GM23338 (cell line): ENCODE data around the gene GRPR. TPM values are rescaled to one million over a fixed set of nuclear protein-coding genes. Genes with fewer than 3 reads are reported as not detected.

Experiments used
- ATAC-seq: fragments of 200-7000 bp; cut with Tn5 transposase; 3 replicates; pipeline ENCODE4 v1.9.1; 2020
- DNase-seq: peaks from one replicate; pipeline ENCODE4 v3.0.0-alpha.2; 2015; ENCODE audit warnings: low spot score
- H2AFZ ChIP-seq: fragments of 200-600 bp; sonication (generic); 2 replicates; pipeline ENCODE4 v1.8.0; 2016; ENCODE audit warnings: antibody characterized with exemption, mild to moderate bottlenecking, moderate library complexity
- H3F3A ChIP-seq: fragments of 200-600 bp; sonication (generic); replicated peaks from 2 replicates; pipeline ENCODE4 v1.8.0; 2017; ENCODE audit warnings: antibody characterized with exemption, mixed run types, low read depth
- H3K27ac ChIP-seq: fragments of 200-600 bp; sonication (generic); 2 replicates; pipeline ENCODE4 v1.6.1; 2016; ENCODE audit warnings: low read depth
- H3K27me3 ChIP-seq: fragments of 200-600 bp; sonication (generic); 2 replicates; pipeline ENCODE4 v1.8.0; 2016; ENCODE audit warnings: mild to moderate bottlenecking, mixed run types, moderate library complexity; ENCODE audit not compliant: insufficient read depth
- H3K36me3 ChIP-seq: fragments of 200-600 bp; sonication (generic); 2 replicates; pipeline ENCODE4 v1.8.0; 2016; ENCODE audit warnings: mild to moderate bottlenecking; ENCODE audit not compliant: insufficient read depth
- H3K4me1 ChIP-seq: fragments of 200-600 bp; sonication (generic); 2 replicates; pipeline ENCODE4 v1.8.0; 2016; ENCODE audit warnings: mild to moderate bottlenecking, moderate library complexity; ENCODE audit not compliant: insufficient read depth
- H3K4me2 ChIP-seq: fragments of 200-600 bp; sonication (generic); 2 replicates; pipeline ENCODE4 v1.7.1; 2017; ENCODE audit warnings: mixed run types
- H3K4me3 ChIP-seq: fragments of 200-600 bp; sonication (generic); 2 replicates; pipeline ENCODE4 v1.6.1; 2016; ENCODE audit warnings: mixed run types
- H3K79me2 ChIP-seq: fragments of 200-600 bp; sonication (generic); replicated peaks from 2 replicates; pipeline ENCODE4 v1.8.0; 2017; ENCODE audit warnings: mild to moderate bottlenecking; ENCODE audit not compliant: insufficient read depth
- H3K9me2 ChIP-seq: fragments of 200-600 bp; sonication (generic); 2 replicates; pipeline ENCODE4 v1.8.0; 2017; ENCODE audit not compliant: insufficient read depth
- H4K20me1 ChIP-seq: fragments of 200-600 bp; sonication (generic); replicated peaks from 2 replicates; pipeline ENCODE4 v1.8.0; 2017; ENCODE audit warnings: mild to moderate bottlenecking; ENCODE audit not compliant: insufficient read depth
- H3K27ac Mint-ChIP-seq: 2 replicates; pipeline ENCODE4 v1.8.0; 2020; ENCODE audit warnings: inconsistent platforms, mild to moderate bottlenecking, moderate library complexity, mixed read lengths
- H3K27me3 Mint-ChIP-seq: 3 replicates; pipeline ENCODE4 v1.8.0; 2022; ENCODE audit warnings: low read depth, mild to moderate bottlenecking, moderate library complexity, mixed read lengths, inconsistent platforms; ENCODE audit not compliant: insufficient read depth, poor library complexity
- H3K36me3 Mint-ChIP-seq: 3 replicates; pipeline ENCODE4 v1.8.0; 2021; ENCODE audit warnings: low read depth, mild to moderate bottlenecking, inconsistent platforms, moderate library complexity, mixed read lengths
- H3K4me1 Mint-ChIP-seq: 3 replicates; pipeline ENCODE4 v1.8.0; 2020; ENCODE audit warnings: mild to moderate bottlenecking, inconsistent platforms, mixed read lengths
- H3K4me3 Mint-ChIP-seq: 3 replicates; pipeline ENCODE4 v1.8.0; 2021; ENCODE audit warnings: moderate library complexity, mild to moderate bottlenecking, inconsistent platforms, mixed read lengths
- H3K9me3 Mint-ChIP-seq: 3 replicates; pipeline ENCODE4 v1.8.0; 2020; ENCODE audit warnings: moderate library complexity, mild to moderate bottlenecking, inconsistent platforms, mixed read lengths
- CREB1 ChIP-seq: fragments of 250-450 bp; sonication (Bioruptor Pico); IDR thresholded peaks from 2 replicates; pipeline ENCODE4 v1.5.0; 2020; ENCODE audit warnings: low read depth, mild to moderate bottlenecking, moderate library complexity
- EZH2 ChIP-seq: fragments of 200-600 bp; sonication (generic); IDR thresholded peaks from one replicate; pipeline ENCODE4 v1.8.0; 2017; ENCODE audit warnings: antibody characterized with exemption, mild to moderate bottlenecking, low read depth; ENCODE audit not compliant: unreplicated experiment
- EZH2phosphoT487 ChIP-seq: fragments of 200-600 bp; sonication (generic); IDR thresholded peaks from one replicate; pipeline ENCODE4 v1.8.1; 2018; ENCODE audit warnings: antibody characterized with exemption; ENCODE audit not compliant: unreplicated experiment
- POLR2AphosphoS5 ChIP-seq: IDR thresholded peaks from 2 replicates; pipeline ENCODE4 v1.6.1; 2016; ENCODE audit warnings: antibody characterized with exemption, low read depth
- STAT1 ChIP-seq: IDR thresholded peaks from one replicate; pipeline ENCODE4 v1.6.1; 2016; ENCODE audit warnings: antibody characterized with exemption; ENCODE audit not compliant: unreplicated experiment
- ZNF114 ChIP-seq: fragments of 250-450 bp; sonication (Bioruptor Pico); IDR thresholded peaks from 2 replicates; pipeline ENCODE4 v1.5.0; 2020; ENCODE audit warnings: mild to moderate bottlenecking, moderate library complexity
- ZNF331 ChIP-seq: fragments of 250-450 bp; sonication (Bioruptor Pico); IDR thresholded peaks from 2 replicates; pipeline ENCODE4 v1.5.0; 2020; ENCODE audit warnings: low read depth, mild to moderate bottlenecking, moderate library complexity
- polyA plus RNA-seq: library from polyadenylated mRNA; unstranded; fragments of >200 nt; fragmentation: Nextera tagmentation; extraction: Ambion mirVana; gene quantifications from 2 replicates; pipeline ENCODE4 v1.2.1, GENCODE V29; 2016
- total RNA-seq: library from RNA; depleted of rRNA; stranded (reverse); fragments of >200 nt; shearing (Covaris generic); gene quantifications from 2 replicates; pipeline ENCODE4 v1.2.3, GENCODE V29; 2014
- TF ChIP-seq, protein P1 (sequence below), 2 experiments: fragments of 200-600 bp in 1 of 2; sonication (generic) in 1 of 2; conservative IDR thresholded peaks; 2 replicates each; pipeline versions ENCODE4 v1.5.1 to v1.6.1; 2016 to 2017; ENCODE audit warnings: antibody characterized with exemption in 2 of 2, low read depth in 2 of 2, mild to moderate bottlenecking in 2 of 2, moderate library complexity in 1 of 2
- TF ChIP-seq, protein P2 (sequence below): IDR thresholded peaks from 2 replicates; pipeline ENCODE4 v1.6.1; 2016; ENCODE audit warnings: antibody characterized with exemption

GRPR gene
- total and polyA plus RNA-seq, 2 experiments from 2014 or later, result 13.4 to 14.3 TPM

DNA sequence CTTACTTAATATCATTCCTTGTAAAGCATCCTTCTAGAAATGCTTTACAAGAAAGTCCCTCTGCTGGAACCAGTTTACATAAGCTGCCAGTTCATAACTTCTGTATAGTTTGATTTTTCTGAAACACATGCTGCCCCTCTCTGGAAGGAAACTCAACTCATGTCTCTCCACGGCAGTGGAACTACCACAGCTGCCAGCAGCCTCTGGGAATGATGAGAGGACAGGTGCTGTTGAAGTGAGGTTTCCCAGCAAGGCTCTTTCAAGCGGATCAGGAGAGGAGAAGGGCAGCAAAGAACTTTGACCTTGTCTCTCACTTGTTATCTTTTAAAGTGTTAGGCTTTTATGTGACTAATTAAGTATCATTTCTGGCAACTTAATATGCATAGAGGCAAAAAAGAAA, 7.3 kb downstream of the GRPR start (continued):
- TF ChIP-seq, protein P1, sequence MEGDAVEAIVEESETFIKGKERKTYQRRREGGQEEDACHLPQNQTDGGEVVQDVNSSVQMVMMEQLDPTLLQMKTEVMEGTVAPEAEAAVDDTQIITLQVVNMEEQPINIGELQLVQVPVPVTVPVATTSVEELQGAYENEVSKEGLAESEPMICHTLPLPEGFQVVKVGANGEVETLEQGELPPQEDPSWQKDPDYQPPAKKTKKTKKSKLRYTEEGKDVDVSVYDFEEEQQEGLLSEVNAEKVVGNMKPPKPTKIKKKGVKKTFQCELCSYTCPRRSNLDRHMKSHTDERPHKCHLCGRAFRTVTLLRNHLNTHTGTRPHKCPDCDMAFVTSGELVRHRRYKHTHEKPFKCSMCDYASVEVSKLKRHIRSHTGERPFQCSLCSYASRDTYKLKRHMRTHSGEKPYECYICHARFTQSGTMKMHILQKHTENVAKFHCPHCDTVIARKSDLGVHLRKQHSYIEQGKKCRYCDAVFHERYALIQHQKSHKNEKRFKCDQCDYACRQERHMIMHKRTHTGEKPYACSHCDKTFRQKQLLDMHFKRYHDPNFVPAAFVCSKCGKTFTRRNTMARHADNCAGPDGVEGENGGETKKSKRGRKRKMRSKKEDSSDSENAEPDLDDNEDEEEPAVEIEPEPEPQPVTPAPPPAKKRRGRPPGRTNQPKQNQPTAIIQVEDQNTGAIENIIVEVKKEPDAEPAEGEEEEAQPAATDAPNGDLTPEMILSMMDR (conservative IDR thresholded peaks at IDR 0.05; ENCODE audit: low read depth in 2 of 2), result no peak
- no peak for TF ChIP-seq STAT1
- no peak for TF ChIP-seq EZH2phosphoT487

DNA sequence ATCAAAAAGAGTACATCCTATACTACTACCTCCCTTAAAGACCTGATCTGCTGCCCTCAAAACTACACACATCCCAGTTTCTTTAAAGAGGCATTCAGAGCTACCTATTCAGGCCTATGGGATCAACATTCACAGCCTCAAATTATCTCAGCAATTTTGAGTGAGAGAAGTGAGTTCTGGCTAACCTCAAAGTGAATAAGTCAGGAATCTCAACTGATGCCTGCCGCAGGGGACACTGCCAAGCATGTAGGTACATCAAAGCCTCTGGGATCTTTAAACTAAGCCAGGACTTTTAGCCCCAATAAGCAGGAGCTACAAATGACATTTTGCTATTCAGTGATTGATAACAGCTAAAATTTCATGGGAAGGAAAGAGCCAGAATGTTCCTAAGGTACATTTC, 11.6 kb downstream of the GRPR start:
- H3K79me2 ChIP-seq, result peaks cover 55% of the 10 kb centered on the region
- H3K27ac Mint-ChIP-seq, result no peak overlapping the region
- H2AFZ ChIP-seq, result no peak overlapping the region

More for the DNA sequence above, 11.6 kb downstream of the GRPR start:
- no peak for ATAC-seq
- Histone ChIP-seq H4K20me1 (no peaks in the 10 kb centered on the region), H3K4me1 (0 out of 2 replicates have a peak, but pooled peaks cover 4% of the 10 kb centered on the region), H3F3A (no peaks in the 10 kb centered on the region), H3K27me3 (no peaks in the 10 kb centered on the region), H3K27ac (no peak overlapping the region), H3K4me2 (no peak overlapping the region), H3K36me3 (no peaks in the 10 kb centered on the region), H3K9me2 (no peaks in the 10 kb centered on the region), H3K4me3 (no peak overlapping the region)
- peaks cover 19% of the 10 kb centered on the region; the same call in 2 of the 3 replicates for H3K36me3 Mint-ChIP-seq
- H3K9me3 Mint-ChIP-seq, result 0 out of 3 replicates have a peak, but pooled peaks cover 6% of the 10 kb centered on the region
- TF ChIP-seq POLR2AphosphoS5 (no peak), ZNF331 (CRISPR knock-in tag) (no peak), EZH2phosphoT487 (no peak), CREB1 (CRISPR knock-in tag) (no peak), ZNF114 (CRISPR knock-in tag) (no peak), EZH2 (no peak), STAT1 (no peak)
- TF ChIP-seq, protein P1 (conservative IDR thresholded peaks at IDR 0.05; ENCODE audit: low read depth in 2 of 2), result no peak
- TF ChIP-seq, protein P2, sequence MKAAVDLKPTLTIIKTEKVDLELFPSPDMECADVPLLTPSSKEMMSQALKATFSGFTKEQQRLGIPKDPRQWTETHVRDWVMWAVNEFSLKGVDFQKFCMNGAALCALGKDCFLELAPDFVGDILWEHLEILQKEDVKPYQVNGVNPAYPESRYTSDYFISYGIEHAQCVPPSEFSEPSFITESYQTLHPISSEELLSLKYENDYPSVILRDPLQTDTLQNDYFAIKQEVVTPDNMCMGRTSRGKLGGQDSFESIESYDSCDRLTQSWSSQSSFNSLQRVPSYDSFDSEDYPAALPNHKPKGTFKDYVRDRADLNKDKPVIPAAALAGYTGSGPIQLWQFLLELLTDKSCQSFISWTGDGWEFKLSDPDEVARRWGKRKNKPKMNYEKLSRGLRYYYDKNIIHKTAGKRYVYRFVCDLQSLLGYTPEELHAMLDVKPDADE, result no peak
- no peaks in the 10 kb centered on the region for H3K27me3 Mint-ChIP-seq
- no peaks in the 10 kb centered on the region for H3K4me1 Mint-ChIP-seq
- H3K4me3 Mint-ChIP-seq, result no peak overlapping the region
- DNase-seq, result no peak
